Activated T-helper 1 cell treated with anti-CD3 and anti-CD28 coated beads, Interleukin-2, amount 50 U/mL, for 16 hours (primary cell): Measurements from ENCODE around the gene DPPA4.
"Not testable (repeated sequence)": the region's sequence is repeated elsewhere in the genome, so short reads cannot be mapped to it uniquely, and the experiment has no call there.

Experiments used
- DNase-seq, 2 donors: peaks; one replicate each; pipeline ENCODE4 v3.0.0-alpha.2; 2020; ENCODE audit warnings: low read depth in 1 of 2, low spot score in 1 of 2

Gene DPPA4, protein sequence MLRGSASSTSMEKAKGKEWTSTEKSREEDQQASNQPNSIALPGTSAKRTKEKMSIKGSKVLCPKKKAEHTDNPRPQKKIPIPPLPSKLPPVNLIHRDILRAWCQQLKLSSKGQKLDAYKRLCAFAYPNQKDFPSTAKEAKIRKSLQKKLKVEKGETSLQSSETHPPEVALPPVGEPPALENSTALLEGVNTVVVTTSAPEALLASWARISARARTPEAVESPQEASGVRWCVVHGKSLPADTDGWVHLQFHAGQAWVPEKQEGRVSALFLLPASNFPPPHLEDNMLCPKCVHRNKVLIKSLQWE

DNA sequence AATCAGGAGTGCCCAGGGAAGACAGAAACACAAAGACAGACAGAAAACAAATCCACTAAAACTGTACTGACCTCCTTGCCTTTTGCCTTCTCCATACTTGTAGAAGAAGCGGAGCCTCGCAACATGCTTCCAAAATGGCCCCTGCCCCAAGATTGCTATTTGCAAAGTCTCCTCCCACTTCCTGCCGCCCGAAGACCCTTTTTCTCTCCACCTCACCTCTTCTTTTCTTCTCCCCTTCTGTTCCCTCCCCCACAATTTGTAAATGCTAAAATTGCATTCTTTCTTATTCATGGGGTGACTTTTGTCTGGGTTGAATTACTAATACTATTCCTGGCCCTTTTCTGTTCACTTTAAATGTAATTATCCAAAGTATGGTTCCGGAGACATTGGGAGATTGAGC lies at the start of gene DPPA4:
Gene DPPA4 (minus strand): TSS at position 154 of the 400 bp plus-strand sequence. CDS start 29 bp downstream, at position 125.
- no peak for DNase-seq

GRCh38 chr3:109385442-109386318 lies 48.3 kb upstream of the DPPA4 start:
- DNase-seq, result no peak

GRCh38 chr3:109384164-109384563 lies 46.8 kb upstream of the DPPA4 start:
- DNase-seq, result no peak

DNA sequence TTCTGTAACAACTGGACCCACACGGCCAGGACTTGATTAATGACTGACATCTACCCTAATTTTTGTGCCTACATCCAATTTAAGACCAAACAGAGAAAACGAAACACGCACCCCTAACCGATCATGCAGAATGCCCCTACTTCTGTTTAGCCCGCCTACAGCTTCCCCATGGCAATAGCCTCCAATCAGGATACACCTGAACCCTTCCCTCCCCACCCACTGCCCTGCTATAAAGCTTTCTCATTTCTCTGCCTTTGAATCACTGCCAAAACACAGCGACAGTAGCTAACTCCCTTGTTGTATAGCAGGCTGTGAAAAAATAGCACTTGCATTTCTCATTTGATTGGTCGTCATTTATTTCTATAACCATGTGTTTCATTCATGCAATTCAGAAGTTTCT lies 45.2 kb upstream of the DPPA4 start:
- no peak for DNase-seq

- no peak for DNase-seq
These were observed 38.6 kb upstream of the DPPA4 start for GRCh38 chr3:109375975-109376374.

DNA sequence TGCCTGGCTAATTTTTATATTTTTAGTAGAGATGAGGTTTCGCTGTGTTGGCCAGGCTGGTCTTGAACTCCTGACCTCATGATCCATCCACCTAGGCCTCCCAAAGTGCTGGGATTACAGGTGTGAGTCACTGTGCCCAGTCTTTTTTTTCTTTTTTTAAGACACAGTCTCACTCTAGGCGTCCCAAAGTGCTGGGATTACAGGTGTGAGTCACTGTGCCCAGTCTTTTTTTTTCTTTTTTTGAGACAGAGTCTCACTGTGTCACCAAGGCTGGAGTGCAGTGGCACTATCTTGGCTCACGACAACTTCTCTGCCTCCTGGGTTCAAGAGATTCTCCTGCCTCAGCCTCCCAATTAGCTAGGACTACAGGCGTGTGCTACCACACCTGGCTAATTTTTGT lies 37.1 kb upstream of the DPPA4 start:
- DNase-seq, result not testable (repeated sequence)

- no peak for DNase-seq
These were observed 36.6 kb upstream of the DPPA4 start for GRCh38 chr3:109373933-109374332.

DNA sequence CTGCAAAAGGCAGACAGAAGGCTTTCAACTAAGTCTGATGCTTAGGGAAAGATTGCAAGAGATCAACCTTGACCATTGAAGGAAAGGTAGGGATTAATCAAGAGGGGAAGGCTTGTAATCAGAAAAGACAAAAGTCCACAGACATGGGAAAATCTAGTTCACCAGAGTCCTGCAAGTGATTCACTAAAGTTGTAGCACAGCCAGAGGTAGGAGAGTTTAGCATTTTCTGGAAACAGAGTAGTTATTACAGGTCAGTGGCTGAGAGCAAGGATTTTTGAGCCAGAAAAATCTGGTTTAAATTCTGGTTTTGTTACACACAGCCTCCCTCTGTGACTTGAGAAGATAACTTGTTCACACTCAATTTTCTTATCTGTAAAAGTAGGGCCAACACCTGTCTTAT lies 35.3 kb upstream of the DPPA4 start:
- DNase-seq, result no peak

DNA sequence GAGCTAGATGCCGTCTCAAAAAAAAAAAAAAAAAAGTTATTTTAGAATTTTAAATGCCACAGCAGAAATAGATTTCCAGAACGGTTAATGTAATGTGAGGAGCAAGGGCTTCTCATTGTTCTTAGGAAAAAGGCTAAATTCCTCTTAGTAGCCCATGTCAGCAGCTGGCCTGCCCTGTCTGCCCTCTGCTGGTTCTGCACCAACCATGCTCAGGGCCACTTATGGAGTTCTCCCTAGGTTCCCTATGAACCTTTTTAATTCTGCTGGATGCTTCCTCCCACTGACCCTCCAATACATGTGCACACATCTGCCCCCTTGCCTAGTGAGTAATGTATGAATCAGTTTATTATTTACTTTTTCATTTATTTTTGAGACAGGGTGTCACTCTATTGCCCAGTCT lies 32.2 kb upstream of the DPPA4 start:
- no peak for DNase-seq

- no peak for DNase-seq
These were observed 26.7 kb upstream of the DPPA4 start for GRCh38 chr3:109364088-109364487.

- no peak for DNase-seq
These were observed 26.3 kb upstream of the DPPA4 start for GRCh38 chr3:109363634-109364033.

GRCh38 chr3:109362823-109363222 lies 25.5 kb upstream of the DPPA4 start:
- no peak for DNase-seq

DNA sequence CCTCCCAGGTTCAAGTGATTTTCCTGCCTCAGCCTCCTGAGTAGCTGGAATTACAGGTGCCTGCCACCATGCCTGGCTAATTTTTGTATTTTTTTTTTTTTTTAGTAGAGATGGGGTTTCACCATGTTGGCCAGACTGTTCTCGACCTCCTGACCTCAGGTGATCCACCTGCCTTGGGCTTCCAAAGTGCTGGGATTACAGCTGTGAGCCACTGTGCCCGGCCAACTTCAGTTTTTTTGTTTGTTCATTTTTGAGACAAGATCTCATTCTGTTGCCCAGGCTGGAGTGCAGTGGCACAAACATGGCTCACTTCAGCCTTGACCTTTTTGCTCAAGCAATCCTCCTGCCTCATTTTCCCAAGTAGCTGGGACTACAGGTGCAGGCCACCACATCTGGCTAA lies 21.5 kb upstream of the DPPA4 start:
- not testable (repeated sequence) for DNase-seq

GRCh38 chr3:109356442-109357155 lies 19.3 kb upstream of the DPPA4 start:
- DNase-seq, result no peak

GRCh38 chr3:109355625-109356441 lies 18.5 kb upstream of the DPPA4 start:
- no peak for DNase-seq

DNA sequence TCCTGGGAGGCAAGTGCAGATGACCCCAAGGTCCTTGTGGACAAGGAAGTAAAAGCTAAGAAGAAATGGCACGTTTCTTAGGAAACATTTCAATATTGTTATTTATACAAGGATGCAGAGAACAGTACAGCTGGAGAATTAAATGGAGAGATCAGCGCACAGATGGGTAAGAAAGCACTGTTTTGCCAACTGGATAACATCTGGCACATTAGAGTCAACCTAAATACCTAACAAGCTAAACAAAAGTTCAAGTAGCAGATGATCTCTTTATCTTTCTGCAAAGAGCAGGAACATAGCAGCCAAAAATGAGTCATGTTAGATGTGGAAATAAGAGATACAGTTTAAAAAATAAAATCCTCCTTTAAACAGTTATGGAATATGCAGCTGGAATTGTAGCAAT lies 15.7 kb upstream of the DPPA4 start:
- DNase-seq, result no peak

DNA sequence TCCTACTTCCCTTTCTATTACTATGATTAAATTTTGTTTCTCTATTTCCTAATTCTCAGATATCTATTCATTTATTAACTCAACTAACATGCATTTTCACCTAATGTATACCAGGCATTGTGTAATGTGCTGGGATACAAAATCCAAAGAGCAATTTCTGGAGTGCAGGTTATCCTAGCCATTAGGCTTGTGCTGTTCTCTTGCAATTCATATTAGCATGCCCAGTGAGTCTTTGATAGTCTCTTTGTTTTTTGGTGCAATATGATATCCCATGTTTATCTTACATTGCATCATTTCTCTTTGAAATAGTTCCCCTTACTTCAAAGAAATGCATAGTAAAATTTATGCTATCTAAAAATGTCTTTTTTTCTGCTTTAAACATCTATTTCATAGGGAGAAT lies 13.9 kb upstream of the DPPA4 start:
- DNase-seq, result no peak

- DNase-seq, result no peak
These were observed 9.5 kb upstream of the DPPA4 start for GRCh38 chr3:109346770-109347295.

DNA sequence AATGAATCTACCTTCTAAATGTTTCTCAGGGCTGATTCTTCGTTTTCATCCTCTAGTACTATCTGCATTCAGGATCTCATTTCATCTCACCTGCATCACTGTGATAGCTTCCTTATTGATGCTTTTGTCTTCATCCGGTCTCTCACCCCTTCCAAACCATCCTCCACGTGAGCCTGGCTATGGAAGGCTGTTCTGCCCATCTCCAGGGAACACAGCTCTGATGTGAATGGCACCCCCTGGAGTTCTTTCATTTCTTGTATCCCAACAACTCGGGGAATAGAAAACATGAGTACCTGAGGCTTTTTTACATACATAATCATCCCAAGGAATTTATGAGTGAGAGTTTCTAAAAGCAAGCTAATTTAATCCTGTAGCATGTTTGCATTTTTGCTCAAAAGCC lies 8.8 kb upstream of the DPPA4 start:
- no peak for DNase-seq

- no peak for DNase-seq
These were observed 2.6 kb upstream of the DPPA4 start for GRCh38 chr3:109339714-109340648.
